Measurements from ENCODE around the gene PBX4.

DNA sequence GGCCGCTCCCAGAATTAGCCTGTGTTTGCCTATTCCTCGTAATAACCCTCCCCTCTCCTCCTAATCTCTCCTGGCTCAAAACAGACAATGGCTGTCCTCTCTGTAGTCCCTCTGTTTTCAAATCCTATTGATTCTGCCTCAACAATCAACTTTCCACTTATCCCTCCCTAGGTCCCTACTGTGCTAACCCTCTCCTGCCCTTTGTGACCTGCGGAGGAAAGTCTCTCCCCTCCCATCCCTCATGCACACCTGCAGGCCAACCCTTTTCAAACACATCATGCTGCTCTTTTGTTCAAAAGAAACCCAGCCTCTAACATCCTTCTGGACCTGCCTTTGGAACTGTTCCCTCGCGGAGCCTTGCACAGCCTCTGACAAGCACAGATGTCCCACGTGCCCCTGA lies 43.1 kb downstream of the PBX4 start:
- TF ChIP-seq, protein P1, sequence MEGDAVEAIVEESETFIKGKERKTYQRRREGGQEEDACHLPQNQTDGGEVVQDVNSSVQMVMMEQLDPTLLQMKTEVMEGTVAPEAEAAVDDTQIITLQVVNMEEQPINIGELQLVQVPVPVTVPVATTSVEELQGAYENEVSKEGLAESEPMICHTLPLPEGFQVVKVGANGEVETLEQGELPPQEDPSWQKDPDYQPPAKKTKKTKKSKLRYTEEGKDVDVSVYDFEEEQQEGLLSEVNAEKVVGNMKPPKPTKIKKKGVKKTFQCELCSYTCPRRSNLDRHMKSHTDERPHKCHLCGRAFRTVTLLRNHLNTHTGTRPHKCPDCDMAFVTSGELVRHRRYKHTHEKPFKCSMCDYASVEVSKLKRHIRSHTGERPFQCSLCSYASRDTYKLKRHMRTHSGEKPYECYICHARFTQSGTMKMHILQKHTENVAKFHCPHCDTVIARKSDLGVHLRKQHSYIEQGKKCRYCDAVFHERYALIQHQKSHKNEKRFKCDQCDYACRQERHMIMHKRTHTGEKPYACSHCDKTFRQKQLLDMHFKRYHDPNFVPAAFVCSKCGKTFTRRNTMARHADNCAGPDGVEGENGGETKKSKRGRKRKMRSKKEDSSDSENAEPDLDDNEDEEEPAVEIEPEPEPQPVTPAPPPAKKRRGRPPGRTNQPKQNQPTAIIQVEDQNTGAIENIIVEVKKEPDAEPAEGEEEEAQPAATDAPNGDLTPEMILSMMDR (IDR thresholded peaks at IDR 0.05), result no peak
- no peak for TF ChIP-seq POLR2A (IDR thresholded peaks at IDR 0.05)
- TF ChIP-seq POLR2AphosphoS5 (IDR thresholded peaks at IDR 0.05), result no peak
